ENCODE measurements around the gene PARP3. TPM values are rescaled to one million over a fixed set of nuclear protein-coding genes. Genes with fewer than 3 reads are reported as not detected.

Gene PARP3
- 45.7 and 58.0 TPM in 2 replicates for total RNA-seq

DNA sequence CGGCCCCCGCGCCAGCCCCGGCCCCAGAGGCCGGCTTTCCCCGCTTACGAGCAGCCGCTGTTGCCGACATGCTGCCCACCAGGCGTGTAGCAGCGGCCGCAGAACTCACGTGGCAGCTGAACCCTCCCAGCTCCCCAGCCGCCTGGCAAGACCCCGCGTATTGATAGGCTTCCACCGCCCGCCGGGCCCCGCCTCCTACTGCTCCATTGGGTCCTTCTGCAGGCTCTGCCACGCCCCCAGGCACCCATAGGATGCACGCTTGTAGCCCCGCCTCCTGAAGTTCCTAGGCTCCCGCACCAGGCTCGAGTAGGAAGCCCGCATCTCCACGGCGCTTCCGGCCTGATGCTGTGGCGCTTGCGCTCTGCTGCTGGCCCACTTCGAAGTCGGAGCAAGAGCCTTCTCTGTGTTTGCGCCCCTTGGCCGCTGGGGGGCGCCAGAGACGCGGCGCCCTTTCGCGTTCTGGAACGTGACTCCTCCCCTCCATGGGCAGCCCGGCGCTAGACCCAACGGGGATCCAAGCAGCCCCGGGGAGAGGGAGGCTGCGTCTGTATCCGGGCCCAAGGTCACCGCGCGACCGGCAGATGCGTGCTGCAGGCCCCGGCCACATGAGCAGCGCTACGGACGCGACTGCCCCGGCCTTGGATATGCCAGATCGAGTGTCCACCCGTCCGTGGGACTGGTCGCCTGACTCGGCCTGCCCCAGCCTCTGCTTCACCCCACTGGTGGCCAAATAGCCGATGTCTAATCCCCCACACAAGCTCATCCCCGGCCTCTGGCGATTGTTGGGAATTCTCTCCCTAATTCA is at the start of gene PARP3, which contains the start of gene RRP9:
Gene PARP3 (plus strand): TSS at position 566 of the 805 bp plus-strand sequence. CDS start 993 bp downstream, outside the sequence.
Gene RRP9 (minus strand): TSS at position 107 of the 805 bp plus-strand sequence. CDS start 37 bp downstream, at position 70.

DNA sequence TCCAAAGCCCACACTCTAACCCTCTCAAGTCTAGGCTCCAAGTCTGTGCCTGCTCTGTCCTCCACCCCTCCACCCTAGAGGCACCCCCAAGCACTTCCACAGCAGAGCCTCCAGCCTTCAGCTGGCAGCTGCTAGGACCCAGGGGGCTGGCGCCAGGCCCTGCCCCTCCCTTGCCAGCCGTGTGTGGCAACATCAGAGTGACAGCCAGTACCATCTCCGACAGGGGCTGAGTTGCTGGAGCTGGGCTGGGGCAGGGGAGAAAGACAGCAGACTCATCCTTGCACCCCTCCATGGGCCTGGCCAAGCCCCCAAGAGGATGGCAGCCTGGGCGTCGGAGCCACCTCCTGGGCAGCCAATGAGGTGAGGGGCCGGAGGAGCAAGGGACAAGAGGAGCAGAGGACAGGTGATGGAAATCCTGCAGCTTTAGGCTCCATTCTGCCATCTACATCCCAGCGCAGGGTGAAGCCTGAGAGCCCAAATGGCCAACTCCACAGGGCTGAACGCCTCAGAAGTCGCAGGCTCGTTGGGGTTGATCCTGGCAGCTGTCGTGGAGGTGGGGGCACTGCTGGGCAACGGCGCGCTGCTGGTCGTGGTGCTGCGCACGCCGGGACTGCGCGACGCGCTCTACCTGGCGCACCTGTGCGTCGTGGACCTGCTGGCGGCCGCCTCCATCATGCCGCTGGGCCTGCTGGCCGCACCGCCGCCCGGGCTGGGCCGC is 13.2 kb downstream of the PARP3 start, which contains the start of gene GPR62:
Gene GPR62 (plus strand): TSS at position 207 of the 718 bp plus-strand sequence. CDS start 272 bp downstream, at position 479.

DNA sequence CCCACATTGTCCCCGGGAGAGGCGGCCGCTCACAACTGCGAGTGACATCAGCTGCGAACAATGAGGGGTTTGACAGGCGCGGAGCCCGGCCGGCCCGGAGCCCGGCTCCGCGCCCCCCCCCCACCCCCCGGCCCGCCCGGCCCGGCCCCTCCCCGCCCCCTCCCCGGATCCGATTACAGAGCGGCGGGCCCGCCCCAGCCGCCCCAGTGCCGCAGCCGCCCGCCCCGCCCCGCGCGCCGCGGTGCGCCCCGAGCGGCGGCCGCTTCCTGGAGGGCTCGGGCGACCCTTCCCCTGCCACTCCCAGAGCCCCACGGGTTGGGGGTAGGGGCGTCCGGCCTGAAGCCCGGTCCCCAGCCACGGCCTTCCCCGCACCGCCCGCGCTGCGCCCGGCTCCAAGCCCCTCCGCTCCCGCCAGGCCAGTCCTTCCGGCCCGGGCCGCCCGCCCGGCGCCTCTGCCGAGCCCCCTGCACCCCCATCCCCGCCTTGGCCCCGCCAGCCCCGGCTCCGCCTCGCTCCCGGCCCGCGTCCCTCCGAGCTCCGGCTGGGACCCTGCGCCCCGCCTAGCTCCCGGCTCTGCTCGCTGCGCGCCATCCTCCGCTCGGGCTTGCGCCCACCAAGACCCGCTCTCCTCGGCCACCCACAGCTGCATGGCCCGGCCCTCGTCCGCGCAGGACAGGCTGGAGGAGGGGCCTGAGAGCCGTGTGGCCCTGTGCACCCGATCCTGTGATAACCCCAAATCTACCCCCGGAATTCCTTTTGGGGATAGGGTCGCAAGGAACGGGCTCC is 25.4 kb downstream of the PARP3 start, which contains the start of gene PCBP4:
Gene PCBP4 (minus strand): TSS at position 71 of the 786 bp plus-strand sequence. CDS start 6,214 bp downstream, outside the sequence.

DNA sequence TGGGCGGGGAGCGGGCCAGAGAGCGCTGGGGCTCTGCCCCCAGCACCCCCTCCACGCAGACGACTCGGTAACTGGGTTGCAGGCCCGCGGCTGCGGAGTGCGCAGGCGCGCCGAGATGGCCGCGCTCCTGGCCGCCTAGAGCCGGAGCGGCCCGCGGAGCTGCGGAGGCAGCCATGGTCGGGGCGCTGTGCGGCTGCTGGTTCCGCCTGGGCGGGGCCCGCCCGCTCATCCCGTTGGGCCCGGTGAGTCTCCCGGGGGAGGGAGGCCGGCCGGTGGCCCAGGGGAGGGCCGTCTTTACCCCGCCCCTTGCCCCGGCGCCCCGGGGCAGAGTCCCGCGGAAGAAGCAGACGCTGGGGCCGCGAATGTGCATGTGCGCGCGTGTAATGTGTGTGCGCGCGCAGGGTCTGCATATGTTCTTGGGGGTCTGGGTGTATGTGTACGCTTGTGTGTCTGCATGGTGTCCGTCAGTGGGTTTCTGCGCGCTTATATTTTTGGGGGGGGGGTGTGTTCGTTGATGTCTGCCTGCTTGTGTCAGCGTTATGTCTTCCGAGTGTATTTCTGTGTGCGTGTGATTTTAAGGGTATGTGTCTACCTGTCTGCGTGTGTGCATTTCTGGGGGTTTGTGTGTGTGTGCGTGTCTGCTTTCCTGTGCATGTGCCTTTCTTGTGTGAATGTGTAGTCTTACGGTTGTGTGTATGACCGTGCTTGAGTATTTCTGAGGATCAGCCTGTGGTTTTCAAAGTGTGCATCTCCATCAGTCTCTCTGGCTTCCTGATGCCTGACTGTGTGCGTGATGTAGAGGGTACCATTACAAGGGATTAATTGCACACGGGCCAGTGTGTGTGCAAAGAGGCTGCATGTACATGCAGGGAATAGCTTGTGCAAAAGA is 33.0 kb downstream of the PARP3 start, which contains the start of gene ABHD14A:
Gene ABHD14A (plus strand): TSS at position 102 of the 889 bp plus-strand sequence. CDS start 72 bp downstream, at position 174.

DNA sequence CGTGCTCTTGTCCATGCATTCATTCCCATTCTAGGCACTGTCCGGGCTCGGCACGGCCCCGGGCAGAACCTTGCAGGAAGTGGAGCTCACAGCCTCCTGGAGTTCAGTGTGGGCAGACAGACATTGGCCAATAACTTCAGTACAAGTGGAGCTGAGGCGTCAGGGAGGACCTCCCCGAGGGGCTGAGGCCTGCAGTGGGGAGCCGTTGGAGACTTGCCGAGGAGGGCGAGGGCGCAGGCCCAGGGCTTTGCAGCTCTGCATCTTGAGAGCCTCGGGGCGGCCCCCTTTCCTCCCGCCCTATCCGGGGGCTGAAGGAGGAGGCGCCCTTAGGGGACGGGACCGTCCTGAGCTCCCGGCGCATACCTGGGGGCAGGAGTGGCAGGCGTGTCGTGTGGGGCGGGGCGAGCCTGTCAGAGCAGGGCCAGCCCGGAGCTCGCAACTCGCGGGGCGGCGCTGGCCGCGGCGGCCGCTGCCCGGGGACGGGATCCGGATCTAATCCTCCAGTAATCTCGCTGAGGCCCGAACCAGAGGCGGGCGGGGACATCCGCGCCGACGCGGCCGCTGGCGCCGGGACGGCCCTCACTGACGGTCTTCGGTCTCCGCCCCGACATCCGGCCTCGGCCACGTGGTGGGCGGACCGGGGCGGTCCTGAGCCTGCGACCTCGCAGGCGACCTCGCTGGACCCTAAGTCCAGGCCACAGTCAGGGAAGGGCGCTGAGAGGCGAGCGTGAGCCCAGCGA is 40.8 kb downstream of the PARP3 start, which contains the start of gene ACY1:
Gene ACY1 (plus strand): TSS at position 698 of the 740 bp plus-strand sequence. CDS start 530 bp downstream, outside the sequence.

DNA sequence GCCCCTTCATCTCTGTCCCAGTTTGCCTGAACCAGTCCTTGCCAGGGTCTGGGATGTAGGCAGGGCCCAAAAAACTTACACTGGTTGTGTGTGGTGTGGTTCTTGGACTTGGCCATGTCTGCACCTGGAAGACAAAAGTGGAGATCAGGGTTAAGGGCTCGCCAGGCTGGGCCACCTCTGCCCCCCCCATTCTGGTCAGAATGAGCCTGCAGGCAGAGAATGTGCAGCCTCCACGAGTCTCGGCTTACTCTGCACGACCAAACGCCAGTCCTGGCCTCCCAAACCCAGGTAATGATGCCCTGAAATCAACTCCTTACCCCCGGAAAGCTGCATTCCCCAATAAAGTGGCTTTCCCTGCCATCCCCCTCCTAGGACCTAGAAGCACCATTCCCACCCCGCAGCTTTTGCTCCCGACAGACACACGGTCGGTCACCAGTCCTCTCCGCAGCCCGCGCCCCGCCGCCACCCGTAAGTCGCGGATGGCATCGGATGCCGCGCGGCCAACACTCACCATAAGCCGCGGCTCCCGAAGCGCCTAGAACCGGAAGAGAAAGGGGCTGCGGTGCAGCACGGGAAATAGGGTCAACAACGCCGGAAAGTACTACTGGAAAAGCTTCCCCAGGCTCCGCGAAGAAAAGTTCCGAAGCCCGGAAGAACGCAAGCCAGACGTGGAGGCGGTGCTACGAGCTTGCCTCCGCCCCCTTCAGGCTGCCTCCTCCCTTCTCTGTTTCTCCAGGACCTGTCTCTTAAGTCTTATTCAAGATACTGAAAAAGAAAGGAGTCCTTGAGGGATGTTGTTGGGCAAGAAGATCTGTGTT is 53.4 kb downstream of the PARP3 start, which contains the start of gene RPL29:
Gene RPL29 (minus strand): TSS at position 550 of the 818 bp plus-strand sequence. CDS start 434 bp downstream, at position 116.

Other genes starting within 250 kb of the PARP3 start
- 0.12 and 0.13 TPM in 2 replicates for gene GRM2, start 235.3 kb upstream of the PARP3 start, total RNA-seq
- gene IQCF6, start 163.1 kb upstream of the PARP3 start, total RNA-seq: not detected in 2 replicates
- not detected in 2 replicates for gene IQCF2, start 80.7 kb upstream of the PARP3 start, total RNA-seq
- gene IQCF5, start 66.8 kb upstream of the PARP3 start, total RNA-seq: not detected in 2 replicates
- not detected in 2 replicates for gene IQCF1, start 39.0 kb upstream of the PARP3 start, total RNA-seq
- gene RRP9, start 459 bp upstream of the PARP3 start, total RNA-seq: 21.1 and 34.5 TPM in 2 replicates
- under 0.01 TPM in 1 of 2 replicates, not detected in the other for gene GPR62, start 13.0 kb downstream of the PARP3 start, total RNA-seq
- gene PCBP4, start 25.1 kb downstream of the PARP3 start, total RNA-seq: 36.2 and 41.3 TPM in 2 replicates
- 22.6 and 23.8 TPM in 2 replicates for gene ABHD14B, start 31.7 kb downstream of the PARP3 start, total RNA-seq
- gene ABHD14A, start 32.7 kb downstream of the PARP3 start, total RNA-seq: 12.2 and 12.8 TPM in 2 replicates
- gene ACY1, start 41.2 kb downstream of the PARP3 start, total RNA-seq: 45.0 and 52.8 TPM in 2 replicates
- 1,025 and 1,179 TPM in 2 replicates for gene RPL29, start 53.5 kb downstream of the PARP3 start, total RNA-seq
- gene DUSP7, start 114.2 kb downstream of the PARP3 start, total RNA-seq: 7.4 and 8.8 TPM in 2 replicates
- 7.8 and 15.2 TPM in 2 replicates for gene POC1A, start 212.1 kb downstream of the PARP3 start, total RNA-seq